IMR-90 (cell line): ENCODE results near the gene COL5A1.

ENCODE experiments used
- BHLHE40 ChIP-seq: fragments of 150-350 bp; IDR thresholded peaks from 2 replicates; pipeline ENCODE4 v1.6.1; 2016; ENCODE audit warnings: mild to moderate bottlenecking, low read depth, low read length
- CEBPB ChIP-seq: IDR thresholded peaks from 2 replicates; pipeline ENCODE4 v1.6.1; 2012; ENCODE audit warnings: low read depth, low read length, improper control_type of control experiment
- CHD1 ChIP-seq: IDR thresholded peaks from 2 replicates; pipeline ENCODE4 v1.6.1; 2012; ENCODE audit warnings: low read depth, low read length, improper control_type of control experiment
- CTCF ChIP-seq: conservative IDR thresholded peaks from 2 replicates; pipeline ENCODE4 v1.5.1; 2012; ENCODE audit warnings: mild to moderate bottlenecking, low read depth, low read length, improper control_type of control experiment
- ELK1 ChIP-seq: fragments of 150-350 bp; IDR thresholded peaks from 2 replicates; pipeline ENCODE4 v1.6.1; 2016; ENCODE audit warnings: low read depth, mild to moderate bottlenecking, low read length, moderate library complexity, borderline replicate concordance
- FOS ChIP-seq: fragments of 150-350 bp; IDR thresholded peaks from 2 replicates; pipeline ENCODE4 v1.6.1; 2016; ENCODE audit warnings: low read depth, low read length
- MAFK ChIP-seq: IDR thresholded peaks from 2 replicates; pipeline ENCODE4 v1.6.1; 2012; ENCODE audit warnings: low read depth, low read length, improper control_type of control experiment
- MAZ ChIP-seq: IDR thresholded peaks from 2 replicates; pipeline ENCODE4 v1.6.1; 2012; ENCODE audit warnings: low read depth, mild to moderate bottlenecking, low read length, improper control_type of control experiment, moderate library complexity, borderline replicate concordance
- MXI1 ChIP-seq: IDR thresholded peaks from 2 replicates; pipeline ENCODE4 v1.6.1; 2012; ENCODE audit warnings: low read depth, mild to moderate bottlenecking, low read length, moderate library complexity, borderline replicate concordance
- POLR2A ChIP-seq: IDR thresholded peaks from 2 replicates; pipeline ENCODE4 v1.6.1; 2012; ENCODE audit warnings: mild to moderate bottlenecking, low read depth, low read length
- RAD21 ChIP-seq: IDR thresholded peaks from 2 replicates; pipeline ENCODE4 v1.6.1; 2012; ENCODE audit warnings: low read length, improper control_type of control experiment
- RFX5 ChIP-seq: IDR thresholded peaks from 2 replicates; pipeline ENCODE4 v1.8.0; 2012; ENCODE audit warnings: low read depth, mild to moderate bottlenecking, low read length, moderate library complexity
- USF2 ChIP-seq: fragments of 150-350 bp; IDR thresholded peaks from 2 replicates; pipeline ENCODE4 v1.6.1; 2017; ENCODE audit warnings: mild to moderate bottlenecking, antibody characterized with exemption, low read length, low read depth

- TF ChIP-seq CTCF = no peak
- TF ChIP-seq CEBPB = no peak
- no peak for TF ChIP-seq FOS
- no peak for TF ChIP-seq POLR2A
- no peak for TF ChIP-seq MAFK
- no peak for TF ChIP-seq RFX5
- TF ChIP-seq USF2 = no peak
- TF ChIP-seq RAD21 = no peak
- no peak for TF ChIP-seq MAZ
- TF ChIP-seq MXI1 = no peak
- TF ChIP-seq CHD1 = no peak
- TF ChIP-seq ELK1 = no peak
- TF ChIP-seq BHLHE40 = no peak
Measured at GRCh38 chr9:134720136-134720753, 78.6 kb downstream of the COL5A1 start.
